Measurements from ENCODE around the gene CREB5.

DNA sequence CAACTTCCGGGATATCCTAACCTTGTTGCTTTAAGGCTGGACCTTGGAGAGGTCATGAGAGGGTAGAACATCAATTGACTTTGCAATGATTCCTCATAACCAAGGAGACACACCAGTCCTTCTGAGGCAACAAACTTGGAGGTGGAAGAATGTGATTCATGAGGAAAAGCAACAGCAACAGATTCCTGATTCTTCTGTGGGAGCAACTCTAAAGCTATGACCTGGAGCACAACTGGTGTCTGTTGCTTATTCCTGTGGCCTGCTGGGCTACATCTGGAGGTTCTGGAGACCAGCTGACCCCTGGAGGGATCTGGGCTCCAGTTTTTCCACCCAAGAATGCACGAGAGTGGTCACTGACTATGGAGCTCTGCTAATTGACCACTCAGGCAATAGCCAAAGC is 116.6 kb downstream of the CREB5 start:
- no peak for TF ChIP-seq CTCF (IDR thresholded peaks at IDR 0.05)
- no peak for TF ChIP-seq POLR2A (IDR thresholded peaks at IDR 0.05)
